Activated CD4-positive, alpha-beta T cell treated with anti-CD3 and anti-CD28 coated beads, Interleukin-2, amount 10 ng/mL, durations not matched to agents 7 days and 5 days (primary cell): ENCODE results near the gene CYP2R1. TPM values are rescaled to one million over a fixed set of nuclear protein-coding genes. Genes with fewer than 3 reads are reported as not detected.

Source experiments
- CTCF ChIA-PET: fragments of 350-600 bp; sonication (Branson Sonifier 250); formaldehyde crosslinking; loops from one replicate; lab custom pipeline; 2021; ENCODE audit warnings: antibody characterized with exemption; lab: Charles Lee
- POLR2A ChIA-PET: fragments of 350-600 bp; sonication (Branson Sonifier 250); formaldehyde crosslinking; loops from one replicate; lab custom pipeline; 2021; ENCODE audit warnings: antibody characterized with exemption; lab: Charles Lee
- DNase-seq: peaks from one replicate; pipeline ENCODE4 v3.0.0-alpha.2; 2020
- H3K27ac Mint-ChIP-seq: one replicate; pipeline ENCODE4 v1.8.0; 2021; ENCODE audit warnings: mild to moderate bottlenecking, moderate library complexity, mixed read lengths
- H3K27me3 Mint-ChIP-seq: one replicate; pipeline ENCODE4 v1.8.0; 2021; ENCODE audit warnings: mixed read lengths
- H3K36me3 Mint-ChIP-seq: one replicate; pipeline ENCODE4 v1.8.0; 2021; ENCODE audit warnings: low read depth, mixed read lengths
- H3K4me1 Mint-ChIP-seq: one replicate; pipeline ENCODE4 v1.8.0; 2021; ENCODE audit warnings: mixed read lengths
- H3K4me3 Mint-ChIP-seq: one replicate; pipeline ENCODE4 v1.8.0; 2021; ENCODE audit warnings: mild to moderate bottlenecking, moderate library complexity, mixed read lengths
- H3K9me3 Mint-ChIP-seq: one replicate; pipeline ENCODE4 v1.8.0; 2021; ENCODE audit warnings: mixed read lengths
- total RNA-seq, 2 experiments: library from RNA; stranded (reverse); gene quantifications; one replicate each; pipeline ENCODE4 v1.2.3, GENCODE V29; 2021

Gene CYP2R1
- total RNA-seq, 2 experiments from 2014 or later = 15.5 to 16.1 TPM

DNA sequence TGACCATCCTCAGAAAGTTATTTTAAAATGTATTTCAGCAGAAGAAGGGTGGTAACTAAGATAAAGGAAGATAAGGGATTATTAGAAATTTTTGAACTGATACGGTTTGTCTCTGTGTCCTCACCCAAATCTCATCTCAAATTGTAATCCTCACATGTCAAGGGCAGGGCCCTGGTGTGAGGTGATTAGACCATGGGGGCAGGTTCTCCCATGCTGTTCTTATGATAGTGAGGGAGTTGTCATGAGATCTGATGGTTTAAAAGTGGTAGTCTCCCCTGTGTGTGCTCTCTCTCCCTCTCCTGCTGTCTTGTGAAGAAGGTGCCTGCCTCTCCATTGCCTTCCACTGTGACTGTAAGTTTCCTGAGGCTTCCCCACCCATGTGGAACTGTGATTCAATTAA lies 36.1 kb downstream of the CYP2R1 start:
- H3K36me3 Mint-ChIP-seq = peaks cover 83% of the 10 kb centered on the region
- ChIA-PET POLR2A (no interaction called here), CTCF (no interaction called here)

DNA sequence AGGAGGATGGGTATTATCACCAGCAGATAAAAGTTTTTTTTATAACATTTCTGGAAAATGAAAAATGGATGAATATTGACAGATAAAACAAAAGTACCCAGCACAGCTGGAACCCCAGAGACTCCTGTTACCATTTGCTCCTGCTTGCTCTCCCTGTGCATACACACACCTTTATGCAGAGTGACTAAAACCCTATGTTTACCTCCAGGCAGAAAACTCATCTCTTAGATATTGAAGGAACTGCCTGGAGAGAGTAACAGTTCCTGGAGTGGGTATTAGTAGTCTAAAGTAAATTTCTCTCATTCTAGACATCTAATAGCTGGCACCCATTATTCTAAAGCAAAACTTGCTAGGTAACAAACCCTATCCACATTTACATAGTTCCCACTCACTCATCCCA lies 38.0 kb downstream of the CYP2R1 start:
- no peaks in the 10 kb centered on the region for H3K27me3 Mint-ChIP-seq
- peaks cover 13% of the 10 kb centered on the region for H3K9me3 Mint-ChIP-seq
- CTCF ChIA-PET = no interaction called here
- H3K4me1 Mint-ChIP-seq = peaks cover 5% of the 10 kb centered on the region
- H3K4me3 Mint-ChIP-seq = no peak overlapping the region
- no peak overlapping the region for H3K27ac Mint-ChIP-seq
- POLR2A ChIA-PET = no interaction called here
- peaks cover 78% of the 10 kb centered on the region for H3K36me3 Mint-ChIP-seq
- no peak for DNase-seq

More for the DNA sequence above, 36.1 kb downstream of the CYP2R1 start:
- Mint-ChIP-seq H3K4me3 (no peak overlapping the region), H3K4me1 (peaks cover 5% of the 10 kb centered on the region), H3K9me3 (peaks cover 13% of the 10 kb centered on the region), H3K27ac (no peak overlapping the region), H3K27me3 (no peaks in the 10 kb centered on the region)
- no peak for DNase-seq

DNA sequence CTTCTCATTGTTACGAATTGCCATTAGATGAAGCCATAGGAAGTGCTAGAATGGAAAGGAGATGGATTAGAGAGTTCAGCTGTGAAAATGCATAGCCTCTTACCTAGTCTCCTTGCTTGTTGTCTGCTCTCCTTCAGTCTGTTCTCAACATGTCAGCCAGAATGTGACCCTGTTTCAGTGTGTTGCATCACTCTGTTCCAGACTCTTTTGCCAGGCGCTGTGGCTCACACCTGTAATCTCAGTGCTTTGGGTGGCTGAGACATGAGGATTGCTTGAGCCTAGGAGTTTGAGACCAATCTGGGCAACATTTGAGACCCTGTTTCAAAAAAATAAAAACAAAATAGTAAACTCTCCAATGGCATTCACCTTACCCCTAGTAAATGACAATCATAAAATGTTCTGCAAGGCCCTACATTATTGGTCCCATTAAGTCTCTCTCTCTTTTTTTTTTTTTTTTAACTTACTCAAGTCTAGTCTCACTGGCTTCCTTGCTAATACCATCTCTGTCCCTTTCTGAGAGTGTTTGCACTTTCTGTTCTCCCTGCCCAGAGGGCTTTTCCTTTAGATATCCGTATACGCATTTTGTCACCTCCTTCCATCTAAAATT lies 39.4 kb downstream of the CYP2R1 start:
- ChIA-PET CTCF (no interaction called here), POLR2A (no interaction called here)
- no peaks in the 10 kb centered on the region for H3K27me3 Mint-ChIP-seq
- H3K27ac Mint-ChIP-seq = no peak overlapping the region
- peaks cover 13% of the 10 kb centered on the region for H3K9me3 Mint-ChIP-seq
- peaks cover 74% of the 10 kb centered on the region for H3K36me3 Mint-ChIP-seq
- H3K4me3 Mint-ChIP-seq = no peak overlapping the region
- DNase-seq = no peak
- peaks cover 5% of the 10 kb centered on the region for H3K4me1 Mint-ChIP-seq

DNA sequence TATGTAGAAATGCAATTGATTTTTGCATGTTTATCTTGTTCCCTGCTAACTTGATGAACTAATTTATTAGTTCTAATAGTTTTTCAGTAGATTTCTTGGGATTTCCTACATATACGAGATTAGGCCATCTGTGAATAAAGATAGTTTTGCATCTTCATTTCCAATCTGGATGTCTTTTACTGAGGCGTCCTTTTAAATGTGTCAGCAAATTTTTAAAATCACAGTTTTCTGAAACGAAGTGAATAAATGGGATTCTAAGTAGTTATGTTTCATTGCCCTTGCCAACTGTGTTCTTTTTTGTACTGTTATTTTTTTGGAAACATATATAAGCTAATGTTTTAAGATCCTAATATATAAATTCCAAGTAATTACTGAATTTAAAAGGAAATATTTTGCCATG lies 50.0 kb downstream of the CYP2R1 start:
- no peaks in the 10 kb centered on the region for H3K27me3 Mint-ChIP-seq

DNA sequence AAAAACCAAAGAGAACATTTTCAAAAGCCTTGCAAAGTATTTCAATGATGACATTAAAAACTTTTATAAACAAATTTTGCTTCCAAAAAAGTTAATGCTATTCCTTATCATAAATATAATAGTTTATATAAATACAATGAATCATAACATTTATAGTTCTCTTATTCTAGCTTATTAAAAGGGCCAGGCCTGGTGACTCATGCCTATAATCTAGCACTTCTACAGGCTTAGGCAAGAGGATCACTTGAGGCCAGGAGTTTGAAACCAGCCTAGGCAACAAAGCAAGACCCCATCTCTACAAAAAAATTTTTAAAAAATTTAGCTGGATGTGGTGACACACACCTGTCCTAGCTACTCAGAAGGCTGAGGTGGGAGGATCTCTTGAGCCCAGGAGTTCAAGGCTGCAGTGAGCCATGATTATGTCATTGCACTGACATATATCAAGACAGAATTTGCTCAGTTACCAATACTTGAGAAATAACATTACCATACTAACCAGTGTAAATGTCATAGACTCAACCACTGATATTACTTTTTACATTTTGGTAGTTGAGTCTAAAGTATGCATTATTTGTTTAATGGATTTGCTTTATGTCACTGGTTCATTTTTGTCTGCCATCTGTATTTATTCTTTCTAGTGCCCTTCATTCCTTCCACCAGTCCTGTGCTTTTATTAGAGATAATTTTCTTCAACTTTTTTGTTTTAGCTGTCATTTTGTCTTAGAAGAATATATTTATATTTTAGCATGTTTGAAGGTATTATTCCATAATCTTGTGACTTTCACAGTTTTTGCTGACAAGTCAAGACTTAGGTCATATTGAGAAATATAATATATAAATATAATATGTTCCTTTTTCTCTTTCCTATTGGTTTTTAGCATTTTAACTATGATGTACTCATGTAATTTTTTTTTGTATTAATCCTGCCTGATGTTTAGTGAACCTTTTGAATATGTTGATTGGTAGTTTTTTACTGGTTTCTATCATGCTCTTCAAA lies 56.2 kb downstream of the CYP2R1 start:
- no peak overlapping the region for H3K27ac Mint-ChIP-seq
- DNase-seq = no peak
- no peaks in the 10 kb centered on the region for H3K4me1 Mint-ChIP-seq
- H3K4me3 Mint-ChIP-seq = no peak overlapping the region
- H3K36me3 Mint-ChIP-seq = peaks cover 66% of the 10 kb centered on the region
- peaks cover 17% of the 10 kb centered on the region for H3K9me3 Mint-ChIP-seq
- POLR2A ChIA-PET = no interaction called here
- no peaks in the 10 kb centered on the region for H3K27me3 Mint-ChIP-seq
- CTCF ChIA-PET = no interaction called here

More for the DNA sequence above, 50.0 kb downstream of the CYP2R1 start:
- CTCF ChIA-PET = no interaction called here
- Mint-ChIP-seq H3K9me3 (peaks cover 22% of the 10 kb centered on the region), H3K27ac (no peak overlapping the region), H3K36me3 (peaks cover 73% of the 10 kb centered on the region), H3K4me1 (no peaks in the 10 kb centered on the region), H3K4me3 (no peak overlapping the region)
- no peak for DNase-seq
- POLR2A ChIA-PET = interaction anchor here (0.6 kb wide), 1 partner anchor 231 kb away, joined by 3 read pairs; the partner anchor contains the start of gene CALCB

Other genes with a start within 250 kb of the CYP2R1 start
- gene PDE3B, start 248.4 kb downstream of the CYP2R1 start, total RNA-seq = 100 to 1,000 TPM in 1 of 2 experiments, 10 to 100 TPM in 1; 96.6 to 101 TPM
- not detected for gene CALCA, start 80.1 kb upstream of the CYP2R1 start, total RNA-seq
- gene CALCB, start 181.4 kb upstream of the CYP2R1 start, total RNA-seq = under 1 TPM; 0.35 to 0.89 TPM
- gene INSC, start 222.7 kb upstream of the CYP2R1 start, total RNA-seq = under 1 TPM in 1 of 2 experiments, not detected in 1; 0.23 TPM